22Rv1 (cell line): ENCODE data around the gene PEX6.
"Not testable (repeated sequence)": the region's sequence is repeated elsewhere in the genome, so short reads cannot be mapped to it uniquely, and the experiment has no call there.

ENCODE experiments used
- H3K27ac ChIP-seq: fragments of 450-650 bp; 2 replicates; pipeline ENCODE4 v1.5.1; 2017
- ZFX ChIP-seq: fragments of 450-650 bp; IDR thresholded peaks from 2 replicates; pipeline ENCODE4 v1.6.1; 2017; ENCODE audit warnings: antibody characterized with exemption, borderline replicate concordance
- TF ChIP-seq, protein P1 (sequence below): fragments of 450-650 bp; IDR thresholded peaks from 2 replicates; pipeline ENCODE4 v1.5.1; 2017; ENCODE audit warnings: mild to moderate bottlenecking

Gene PEX6

DNA sequence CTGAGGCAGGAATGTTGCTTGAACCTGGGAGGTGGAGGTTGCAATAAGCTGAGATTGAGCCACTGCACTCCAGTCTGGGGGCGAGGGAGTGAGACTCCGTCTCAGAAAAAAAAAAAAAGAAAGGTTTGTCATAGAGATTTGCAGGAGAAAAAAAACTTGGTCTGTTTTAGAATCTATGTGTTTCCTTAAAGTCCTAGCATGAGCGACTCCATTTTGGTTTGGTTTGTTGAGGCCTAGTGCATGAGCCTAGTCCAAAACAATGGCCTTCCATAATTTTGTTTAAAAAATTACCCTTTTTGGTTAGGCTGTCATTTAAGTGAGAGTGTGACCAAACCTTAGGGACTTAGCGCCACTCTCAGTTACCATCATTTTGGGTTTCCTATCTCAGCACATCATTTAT lies 26.6 kb downstream of the PEX6 start:
- H3K27ac ChIP-seq = 0 out of 2 replicates have a peak overlapping the region, but pooled peaks have one; percentile 4
- TF ChIP-seq ZFX = no peak
- TF ChIP-seq, protein P1, sequence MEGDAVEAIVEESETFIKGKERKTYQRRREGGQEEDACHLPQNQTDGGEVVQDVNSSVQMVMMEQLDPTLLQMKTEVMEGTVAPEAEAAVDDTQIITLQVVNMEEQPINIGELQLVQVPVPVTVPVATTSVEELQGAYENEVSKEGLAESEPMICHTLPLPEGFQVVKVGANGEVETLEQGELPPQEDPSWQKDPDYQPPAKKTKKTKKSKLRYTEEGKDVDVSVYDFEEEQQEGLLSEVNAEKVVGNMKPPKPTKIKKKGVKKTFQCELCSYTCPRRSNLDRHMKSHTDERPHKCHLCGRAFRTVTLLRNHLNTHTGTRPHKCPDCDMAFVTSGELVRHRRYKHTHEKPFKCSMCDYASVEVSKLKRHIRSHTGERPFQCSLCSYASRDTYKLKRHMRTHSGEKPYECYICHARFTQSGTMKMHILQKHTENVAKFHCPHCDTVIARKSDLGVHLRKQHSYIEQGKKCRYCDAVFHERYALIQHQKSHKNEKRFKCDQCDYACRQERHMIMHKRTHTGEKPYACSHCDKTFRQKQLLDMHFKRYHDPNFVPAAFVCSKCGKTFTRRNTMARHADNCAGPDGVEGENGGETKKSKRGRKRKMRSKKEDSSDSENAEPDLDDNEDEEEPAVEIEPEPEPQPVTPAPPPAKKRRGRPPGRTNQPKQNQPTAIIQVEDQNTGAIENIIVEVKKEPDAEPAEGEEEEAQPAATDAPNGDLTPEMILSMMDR = no peak

DNA sequence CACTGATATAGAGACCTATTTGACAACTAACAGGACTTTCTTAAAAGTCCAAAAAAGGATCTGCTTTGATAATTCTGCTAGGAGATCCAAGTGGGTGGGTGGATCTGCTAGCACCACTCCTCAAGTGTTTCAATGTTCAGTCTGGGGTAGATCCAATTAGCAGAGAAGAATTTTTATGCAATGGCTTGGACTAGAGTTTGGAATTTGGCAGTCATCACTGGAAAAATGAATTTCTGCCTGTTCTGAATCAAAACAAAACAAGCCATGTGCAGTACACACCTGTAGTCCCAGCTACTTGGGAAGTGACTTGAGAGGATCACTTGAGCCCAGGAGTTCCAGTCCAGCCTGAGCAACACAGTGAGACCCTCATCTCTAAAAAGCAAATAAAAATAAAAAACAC lies 31.0 kb downstream of the PEX6 start:
- no peak overlapping the region for H3K27ac ChIP-seq
- TF ChIP-seq ZFX = no peak
- TF ChIP-seq, protein P1 = no peak

DNA sequence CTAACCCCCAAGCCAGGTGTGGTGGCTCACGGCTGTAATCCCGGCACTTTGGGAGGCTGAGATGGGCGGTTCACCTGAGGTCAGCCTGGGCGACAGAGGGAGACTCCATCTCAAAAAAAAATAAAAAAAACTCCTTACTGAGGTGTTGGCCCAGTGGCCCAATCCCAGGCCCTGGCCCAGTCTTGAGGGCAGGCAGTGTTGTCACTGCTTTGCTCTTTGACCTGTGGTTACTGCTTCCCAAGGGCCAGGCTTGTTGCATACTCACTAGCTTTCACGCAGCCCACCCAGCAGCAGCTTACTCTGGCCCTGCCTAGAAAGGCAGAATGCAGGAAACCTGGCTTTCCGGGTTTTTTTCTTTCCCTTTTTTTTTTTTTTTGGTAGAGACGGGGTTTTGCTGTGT lies 36.5 kb downstream of the PEX6 start:
- H3K27ac ChIP-seq = no peak overlapping the region
- no peak for TF ChIP-seq ZFX
- TF ChIP-seq, protein P1 = no peak

DNA sequence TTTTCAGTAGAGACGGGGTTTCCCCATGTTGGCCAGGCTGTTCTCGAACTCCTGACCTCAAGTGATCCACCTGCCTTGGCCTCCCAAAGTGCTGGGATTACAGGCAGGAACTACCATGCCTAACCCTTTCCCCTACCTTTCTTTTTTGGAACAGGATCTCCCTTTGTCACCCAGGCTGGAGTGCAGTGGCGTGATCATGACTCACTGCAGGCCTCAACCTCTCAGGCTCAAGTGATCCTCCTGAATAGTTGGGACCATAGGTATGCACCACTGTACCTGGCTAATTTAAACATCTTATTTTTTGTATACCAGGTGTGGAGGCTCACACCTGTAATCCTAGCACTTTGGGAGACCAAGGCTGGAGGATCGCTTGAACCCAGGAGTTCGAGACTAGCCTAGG lies 37.6 kb downstream of the PEX6 start:
- H3K27ac ChIP-seq = not testable (repeated sequence)

DNA sequence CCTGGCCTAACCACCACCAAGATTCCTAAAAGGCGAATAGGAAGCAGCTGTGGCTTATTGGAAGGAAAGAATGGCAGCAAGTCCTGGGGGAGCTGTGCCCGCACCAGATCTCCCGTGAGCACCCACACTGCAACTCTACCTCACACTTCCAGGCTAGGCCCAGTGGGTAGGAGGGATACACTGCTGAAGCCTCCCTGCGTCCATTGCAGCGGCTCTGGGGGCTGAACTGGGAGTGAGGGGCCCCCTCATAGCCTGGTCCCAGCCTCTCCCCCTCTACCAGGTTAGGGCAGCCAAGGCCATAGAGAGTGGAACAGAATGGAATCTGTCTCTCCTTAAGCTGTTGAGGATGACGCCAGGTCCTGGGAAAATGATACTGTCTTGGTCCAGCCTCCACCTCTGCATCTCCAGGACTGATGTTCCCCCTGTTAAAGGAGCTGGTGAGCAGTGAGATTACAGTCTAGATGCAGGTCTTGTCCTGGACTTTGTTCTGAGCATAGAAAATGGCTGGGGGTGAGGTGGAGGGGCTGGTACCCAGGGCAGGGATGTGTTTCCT lies 38.4 kb downstream of the PEX6 start:
- no peak for TF ChIP-seq ZFX
- TF ChIP-seq, protein P1 = no peak
- H3K27ac ChIP-seq = no peak overlapping the region; the same call in 1 of the 2 replicates

DNA sequence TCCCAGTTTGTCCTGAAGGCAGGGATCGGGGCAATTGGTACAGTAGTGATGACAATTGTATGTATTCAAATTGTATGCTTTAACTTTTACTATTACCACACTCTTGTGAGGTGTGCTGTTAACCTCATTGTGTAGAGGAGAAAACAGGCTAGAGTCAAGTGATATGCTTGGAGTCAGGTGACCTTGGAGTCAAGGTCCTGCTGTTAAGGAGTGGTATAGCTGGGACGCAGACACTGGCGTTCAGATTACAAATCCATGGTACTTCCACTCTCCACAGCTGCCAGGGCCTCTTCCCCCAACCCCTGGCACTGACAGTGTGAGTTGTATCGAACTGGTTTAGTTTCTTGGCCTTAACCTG lies 39.2 kb downstream of the PEX6 start:
- no peak for TF ChIP-seq ZFX
- TF ChIP-seq, protein P1 = no peak
- peak overlapping the region; percentile 10; the same call in 1 of the 2 replicates for H3K27ac ChIP-seq

DNA sequence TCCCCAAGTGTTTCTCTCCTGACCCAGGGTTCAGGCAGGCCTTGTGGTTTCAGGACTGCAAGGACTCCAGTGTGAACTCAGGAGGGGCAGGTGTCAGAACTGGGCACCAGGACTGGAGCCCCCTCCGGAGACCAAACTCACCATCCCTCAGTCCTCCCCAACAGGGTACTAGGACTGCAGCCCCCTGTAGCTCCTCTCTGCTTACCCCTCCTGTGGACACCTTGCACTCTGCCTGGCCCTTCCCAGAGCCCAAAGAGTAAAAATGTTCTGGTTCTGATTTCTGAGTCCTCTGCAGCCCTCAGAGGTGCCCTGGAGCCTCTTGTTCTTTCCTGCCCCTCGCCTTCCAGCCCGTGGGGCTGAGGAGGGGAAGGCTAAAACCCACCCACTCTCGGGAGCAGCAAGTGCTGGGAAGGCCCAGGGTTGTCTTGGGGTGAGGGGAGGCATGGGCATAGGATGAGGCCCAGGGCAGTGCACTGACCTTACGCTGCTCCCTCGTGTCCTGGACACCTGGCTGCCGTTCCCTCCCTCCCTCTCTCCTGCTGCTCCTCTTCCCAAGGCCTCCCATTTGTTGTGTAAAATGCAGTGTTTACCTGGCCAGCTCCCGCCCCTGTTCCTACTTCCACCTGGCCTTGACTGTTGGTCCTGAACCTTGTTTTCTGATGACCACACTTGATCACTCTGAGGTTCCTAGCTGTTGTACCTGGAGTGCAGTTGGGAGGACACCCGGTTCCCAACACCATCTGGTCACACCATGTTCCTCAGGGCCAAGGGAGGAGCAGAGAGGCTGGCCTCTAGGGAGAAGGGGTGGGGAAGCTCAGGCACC lies 39.8 kb downstream of the PEX6 start:
- H3K27ac ChIP-seq = 0 out of 2 replicates have a peak overlapping the region, but pooled peaks have one; percentile 10
- TF ChIP-seq ZFX = no peak

DNA sequence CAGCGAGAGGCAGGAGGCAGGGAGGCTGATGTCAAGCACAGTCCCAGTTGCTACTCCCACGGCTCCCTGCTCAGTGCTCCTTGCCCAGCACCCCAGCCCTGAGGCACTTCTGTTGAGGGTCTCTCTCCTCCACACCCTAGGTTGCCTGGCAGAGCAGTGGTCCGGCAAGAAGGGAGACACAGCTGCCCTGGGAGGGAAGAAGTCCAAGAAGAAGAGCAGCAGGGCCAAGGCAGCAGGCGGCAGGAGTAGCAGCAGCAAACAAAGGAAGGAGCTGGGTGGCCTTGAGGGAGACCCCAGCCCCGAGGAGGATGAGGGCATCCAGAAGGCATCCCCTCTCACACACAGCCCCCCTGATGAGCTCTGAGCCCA lies 40.6 kb downstream of the PEX6 start:
- TF ChIP-seq ZFX = no peak
- TF ChIP-seq, protein P1 = no peak
- no peak overlapping the region for H3K27ac ChIP-seq
